HG03558 (cell line): Measurements from ENCODE around the gene ORAI3.

ENCODE experiments used
- ATAC-seq: cut with Tn5 transposase; IDR thresholded peaks from one replicate; pipeline ENCODE4 v1.9.1; 2021; ENCODE audit warnings: moderate number of reproducible peaks; ENCODE audit not compliant: unreplicated experiment; ENCODE audit errors: extremely low read depth

ORAI3 gene

GRCh38 chr16:30986129-30986991 lies 37.5 kb downstream of the ORAI3 start:
- no peak for ATAC-seq

- ATAC-seq = no peak
These were observed 38.8 kb downstream of the ORAI3 start for GRCh38 chr16:30987581-30988190.

GRCh38 chr16:30989469-30990047 lies 40.7 kb downstream of the ORAI3 start:
- no peak for ATAC-seq

GRCh38 chr16:30990105-30990504 lies 41.2 kb downstream of the ORAI3 start:
- ATAC-seq = no peak

- ATAC-seq = no peak
These were observed 42.2 kb downstream of the ORAI3 start for GRCh38 chr16:30991052-30991451.

GRCh38 chr16:30992276-30992780 lies 43.5 kb downstream of the ORAI3 start:
- no peak for ATAC-seq

GRCh38 chr16:30992931-30993816 lies 44.3 kb downstream of the ORAI3 start:
- ATAC-seq = no peak

GRCh38 chr16:30995927-30996323 lies 47.1 kb downstream of the ORAI3 start:
- ATAC-seq = no peak

- no peak for ATAC-seq
These were observed 47.6 kb downstream of the ORAI3 start for GRCh38 chr16:30996324-30996984.

- ATAC-seq = no peak
These were observed 48.3 kb downstream of the ORAI3 start for GRCh38 chr16:30996985-30997724.

GRCh38 chr16:30997725-30998711 lies 49.1 kb downstream of the ORAI3 start:
- no peak for ATAC-seq

GRCh38 chr16:30998852-30999761 lies 50.2 kb downstream of the ORAI3 start:
- no peak for ATAC-seq

GRCh38 chr16:31000671-31001382 lies 52.0 kb downstream of the ORAI3 start:
- no peak for ATAC-seq

- ATAC-seq = no peak
These were observed 52.8 kb downstream of the ORAI3 start for GRCh38 chr16:31001507-31002249.

- no peak for ATAC-seq
These were observed 53.4 kb downstream of the ORAI3 start for GRCh38 chr16:31002250-31002700.
